K562 (cell line): ENCODE data around the gene ZBTB20. TPM values are rescaled to one million over a fixed set of nuclear protein-coding genes. Genes with fewer than 3 reads are reported as not detected.

ENCODE experiments used
- ATAC-seq: fragments of 200-7000 bp; cut with Tn5 transposase; 3 replicates; pipeline ENCODE4 v1.9.1; 2020; ENCODE audit warnings: moderate library complexity
- BruUV-seq: library from RNA; stranded (reverse); fragments of 400-500 nt; replicated peaks from 2 replicates; lab custom pipeline; 2021; lab: Mats Ljungman, UMichigan
- CTCF ChIA-PET: fragments of 300-600 bp; formaldehyde crosslinking; extraction: SDS; loops from one replicate; lab custom pipeline; 2021; ENCODE audit warnings: low intra/inter-chr PET ratio; lab: Yijun Ruan, JAX
- POLR2A ChIA-PET: fragments of 300-600, 350-650 bp; sonication (Branson Sonifier 250); formaldehyde crosslinking; extraction: SDS; loops from one replicate; lab custom pipeline; 2021; ENCODE audit warnings: antibody characterized with exemption, inconsistent platforms; lab: Yijun Ruan, JAX
- DNase-seq, 4 experiments: peaks; one replicate each; pipeline versions ENCODE4 v3.0.0 to v3.0.0-alpha.2; 2011 to 2018; ENCODE audit warnings: low spot score in 3 of 4, mixed read lengths in 3 of 4; ENCODE audit errors: extremely low read depth in 1 of 4
- FAIRE-seq: peaks from 2 replicates; lab custom pipeline; 2011; peaks lifted over from hg19 to GRCh38; lab: Jason Lieb, UNC
- H2AFZ ChIP-seq: 2 replicates; pipeline ENCODE4 v1.6.0; 2011; ENCODE audit warnings: low read depth, low read length, control low read depth, inconsistent platforms
- H3K27ac ChIP-seq: fragments of 200-600 bp; 3 replicates; pipeline ENCODE4 v1.8.0; 2011; ENCODE audit warnings: low read depth, mild to moderate bottlenecking, control low read depth, inconsistent platforms, low read length, moderate library complexity, mixed read lengths; ENCODE audit errors: extremely low read depth
- H3K27me3 ChIP-seq, 2 experiments: fragments of 300-600 bp in 1 of 2; 2 replicates in 1 of 2; 3 replicates in 1 of 2; pipeline versions ENCODE4 v1.6.0 to v1.8.0; 2011; ENCODE audit warnings: inconsistent platforms in 2 of 2, low read length in 2 of 2, mild to moderate bottlenecking in 1 of 2, mixed read lengths in 1 of 2, moderate library complexity in 1 of 2; ENCODE audit not compliant: control insufficient read depth in 2 of 2, insufficient read depth in 2 of 2
- H3K36me3 ChIP-seq: fragments of 300-600 bp; 3 replicates; pipeline ENCODE4 v1.8.0; 2011; ENCODE audit warnings: mild to moderate bottlenecking, low read length, inconsistent platforms; ENCODE audit not compliant: control insufficient read depth, insufficient read depth
- H3K4me1 ChIP-seq, 2 experiments: fragments of 200-600 bp in 1 of 2; replicated peaks in 1 of 2; 2 replicates in 1 of 2; 3 replicates in 1 of 2; pipeline versions ENCODE4 v1.5.1 to v1.8.0; 2011; ENCODE audit warnings: inconsistent platforms in 2 of 2, low read length in 2 of 2, mild to moderate bottlenecking in 1 of 2, mixed read lengths in 1 of 2, moderate library complexity in 1 of 2; ENCODE audit not compliant: control insufficient read depth in 2 of 2, insufficient read depth in 2 of 2
- H3K4me2 ChIP-seq: 2 replicates; pipeline ENCODE4 v1.6.1; 2011; ENCODE audit warnings: low read length, control low read depth, inconsistent platforms, mixed read lengths; ENCODE audit not compliant: insufficient read depth
- H3K4me3 ChIP-seq: fragments of 200-600 bp; sonication (generic), shearing (Covaris generic); 2 replicates; pipeline ENCODE4 v1.5.1; 2016; ENCODE audit warnings: control low read depth, inconsistent platforms
- H3K79me2 ChIP-seq: fragments of 200-600 bp; 3 replicates; pipeline ENCODE4 v1.8.0; 2011; ENCODE audit warnings: low read length, inconsistent platforms; ENCODE audit not compliant: control insufficient read depth, insufficient read depth
- H3K9ac ChIP-seq, 2 experiments: 2 replicates each; pipeline versions ENCODE4 v1.6.0 to v1.6.1; 2011; ENCODE audit warnings: low read depth in 2 of 2, low read length in 2 of 2, control low read depth in 1 of 2, inconsistent platforms in 1 of 2, mild to moderate bottlenecking in 1 of 2, mixed read lengths in 1 of 2; ENCODE audit not compliant: insufficient read depth in 1 of 2
- H3K9me1 ChIP-seq: one replicate; pipeline ENCODE4 v1.6.0; 2011; ENCODE audit warnings: inconsistent platforms, mild to moderate bottlenecking, low read length, moderate library complexity; ENCODE audit not compliant: control insufficient read depth, insufficient read depth
- H3K9me3 ChIP-seq: replicated peaks from 2 replicates; pipeline ENCODE4 v1.5.1; 2011; ENCODE audit warnings: low read depth, low read length, inconsistent platforms; ENCODE audit not compliant: control insufficient read depth, insufficient read depth
- H4K20me1 ChIP-seq: replicated peaks from 2 replicates; pipeline ENCODE4 v1.6.1; 2011; ENCODE audit warnings: low read length, inconsistent platforms, mixed read lengths; ENCODE audit not compliant: control insufficient read depth, insufficient read depth
- ATF7 ChIP-seq: fragments of 450-650 bp; IDR thresholded peaks from 2 replicates; pipeline ENCODE4 v1.7.1; 2014; ENCODE audit warnings: mild to moderate bottlenecking, moderate library complexity
- BDP1 ChIP-seq: IDR thresholded peaks from 3 replicates; pipeline ENCODE4 v1.6.1; 2011; ENCODE audit not compliant: insufficient read length, insufficient read depth
- CBX2 ChIP-seq: fragments of 200-600 bp; sonication (generic); IDR thresholded peaks from one replicate; pipeline ENCODE4 v1.6.1; 2012; ENCODE audit warnings: mild to moderate bottlenecking, low read length, inconsistent platforms; ENCODE audit not compliant: insufficient read depth, poor library complexity, severe bottlenecking
- CTBP1 ChIP-seq: fragments of 450-650 bp; IDR thresholded peaks from 2 replicates; pipeline ENCODE4 v1.6.1; 2016; ENCODE audit warnings: borderline replicate concordance
- FOXM1 ChIP-seq, 2 experiments: fragments of 450-650 bp in 1 of 2; sonication (generic) in 1 of 2; formaldehyde crosslinking in 1 of 2; IDR thresholded peaks; 2 replicates each; pipeline versions ENCODE4 v1.6.1 to v1.9.0; 2017 to 2022; ENCODE audit warnings: low read depth in 2 of 2, mild to moderate bottlenecking in 2 of 2, missing genetic modification reagents in 1 of 2, moderate library complexity in 1 of 2
- HSF4 ChIP-seq: fragments of 250-450 bp; sonication (Bioruptor Pico); IDR thresholded peaks from 2 replicates; pipeline ENCODE4 v2.1.2; 2022; ENCODE audit warnings: mild to moderate bottlenecking, moderate library complexity, borderline replicate concordance
- ILF3 ChIP-seq: fragments of 450-650 bp; IDR thresholded peaks from 2 replicates; pipeline ENCODE4 v1.6.1; 2018; ENCODE audit warnings: antibody characterized with exemption, mild to moderate bottlenecking, moderate library complexity, borderline replicate concordance
- KLF13 ChIP-seq: fragments of 450-650 bp; IDR thresholded peaks from 2 replicates; pipeline ENCODE4 v1.6.1; 2016; ENCODE audit warnings: missing genetic modification characterization, low read depth, mild to moderate bottlenecking, missing compliant biosample characterization, moderate library complexity, borderline replicate concordance
- RBM25 ChIP-seq: fragments of 200-400 bp; formaldehyde crosslinking; IDR thresholded peaks from 2 replicates; pipeline ENCODE4 v1.6.1; 2018; ENCODE audit warnings: low read length, low read depth, moderate library complexity; ENCODE audit not compliant: severe bottlenecking
- SETDB1 ChIP-seq: IDR thresholded peaks from one replicate; pipeline ENCODE4 v1.6.1; 2012; ENCODE audit warnings: low read length, control low read depth, inconsistent platforms
- YBX1 ChIP-seq: fragments of 450-650 bp; IDR thresholded peaks from 2 replicates; pipeline ENCODE4 v1.7.1; 2016; ENCODE audit warnings: mild to moderate bottlenecking
- ZNF324 ChIP-seq: fragments of 250-450 bp; sonication (Bioruptor Pico); IDR thresholded peaks from 2 replicates; pipeline ENCODE4 v1.4.0; 2020; ENCODE audit warnings: mild to moderate bottlenecking
- ZNF696 ChIP-seq: fragments of 250-450 bp; sonication (Bioruptor Pico); conservative IDR thresholded peaks from 2 replicates; pipeline ENCODE4 v1.4.0; 2020; ENCODE audit warnings: mild to moderate bottlenecking, moderate library complexity
- ZNF717 ChIP-seq: fragments of 250-450 bp; sonication (Bioruptor Pico); IDR thresholded peaks from 2 replicates; pipeline ENCODE4 v1.5.0; 2021
- WGBS: fragments of 100-300 bp; shearing (Covaris generic); methylation state at CpG from one replicate; pipeline ENCODE4 v1.1.6; 2016; ENCODE audit warnings: low coverage, mixed read lengths; ENCODE audit not compliant: insufficient coverage; ENCODE audit errors: missing lambda C conversion rate; 5-methylcytosine and 5-hydroxymethylcytosine counted together
- in situ Hi-C: fragments of 300-500 bp; cut with MboI; formaldehyde crosslinking; loops from 4 replicates; pipeline ENCODE4 v1.15.0; 2018; ENCODE audit warnings: inconsistent platforms, mixed read lengths
- intact Hi-C: fragments of 100-400 bp; cut with micrococcal nuclease; formaldehyde crosslinking; loops from 2 replicates; pipeline ENCODE4 v1.14.2; 2022
- polyA plus RNA-seq, 8 experiments: library from polyadenylated mRNA; depleted of rRNA in 4 of 8; stranded (reverse) in 5 of 8; unstranded in 3 of 8; fragments of >200 nt; fragmentation: Nextera tagmentation in 2 of 8; fragmentation: Illumina TruSeq in 1 of 8; extraction: Ambion mirVana in 2 of 8; extraction: Trizol in 1 of 8; gene quantifications; 2 replicates each; pipeline versions ENCODE4 v1.2.1 to v1.2.3, GENCODE V29; 2011 to 2014; ENCODE audit warnings: inconsistent platforms in 1 of 8, missing spikeins in 1 of 8
- total RNA-seq, 7 experiments: library from RNA; depleted of rRNA in 6 of 7; stranded (reverse); fragments of >200 nt in 6 of 7; fragmentation: Illumina TruSeq in 2 of 7; extraction: Trizol in 2 of 7; gene quantifications; 2 replicates each; pipeline versions ENCODE4 v1.2.1 to v1.2.3, GENCODE V29; 2011 to 2021; ENCODE audit warnings: low replicate concordance in 1 of 7
- TF ChIP-seq, protein P1 (sequence below): fragments of 200-800 bp; sonication (Bioruptor generic); IDR thresholded peaks from 2 replicates; pipeline ENCODE4 v1.6.1; 2017; ENCODE audit warnings: missing genetic modification characterization, missing compliant biosample characterization

Gene ZBTB20
- total and polyA plus RNA-seq, 9 of the 15 experiments (the other 6 are each of a cell fraction or from before 2014, with no cell fraction given) = 0.17 to 1.7 (median 0.45) TPM

GRCh38 chr3:114585687-114586086, 561.4 kb downstream of the ZBTB20 start:
- Histone ChIP-seq H3K27me3 (no peaks in the 10 kb centered on the region), H3K4me1 (no peaks in the 10 kb centered on the region), H3K9me1 (no peaks in the 10 kb centered on the region), H3K9me3 (no peaks in the 10 kb centered on the region), H3K36me3 (no peaks in the 10 kb centered on the region), H3K4me2 (no peak overlapping the region), H2AFZ (no peak overlapping the region), H3K79me2 (no peaks in the 10 kb centered on the region), H3K27ac (no peak overlapping the region), H3K4me3 (no peak overlapping the region), H3K9ac (no peak overlapping the region), H4K20me1 (no peaks in the 10 kb centered on the region)
- ChIA-PET POLR2A (no interaction called here), CTCF (no interaction called here)
- no TSS peak for BruUV-seq
- no peak for TF ChIP-seq ATF7
- no peak for TF ChIP-seq FOXM1 (IDR thresholded peaks at IDR 0.05; ENCODE audit: low read depth)
- TF ChIP-seq FOXM1 (CRISPR knock-in tag; IDR thresholded peaks at IDR 0.05; ENCODE audit: low read depth) = no peak
- no peak for TF ChIP-seq CBX2
- no peak for TF ChIP-seq HSF4 (CRISPR knock-in tag)
- no peak for TF ChIP-seq ILF3
- no peak for TF ChIP-seq RBM25
- TF ChIP-seq ZNF696 (CRISPR knock-in tag) = no peak
- TF ChIP-seq, protein P1, sequence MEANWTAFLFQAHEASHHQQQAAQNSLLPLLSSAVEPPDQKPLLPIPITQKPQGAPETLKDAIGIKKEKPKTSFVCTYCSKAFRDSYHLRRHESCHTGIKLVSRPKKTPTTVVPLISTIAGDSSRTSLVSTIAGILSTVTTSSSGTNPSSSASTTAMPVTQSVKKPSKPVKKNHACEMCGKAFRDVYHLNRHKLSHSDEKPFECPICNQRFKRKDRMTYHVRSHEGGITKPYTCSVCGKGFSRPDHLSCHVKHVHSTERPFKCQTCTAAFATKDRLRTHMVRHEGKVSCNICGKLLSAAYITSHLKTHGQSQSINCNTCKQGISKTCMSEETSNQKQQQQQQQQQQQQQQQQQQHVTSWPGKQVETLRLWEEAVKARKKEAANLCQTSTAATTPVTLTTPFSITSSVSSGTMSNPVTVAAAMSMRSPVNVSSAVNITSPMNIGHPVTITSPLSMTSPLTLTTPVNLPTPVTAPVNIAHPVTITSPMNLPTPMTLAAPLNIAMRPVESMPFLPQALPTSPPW = no peak
- TF ChIP-seq SETDB1 = no peak
- no peak for TF ChIP-seq YBX1
- no peak for TF ChIP-seq ZNF324
- TF ChIP-seq BDP1 = no peak
- no peak for TF ChIP-seq ZNF717 (CRISPR knock-in tag)
- TF ChIP-seq CTBP1 = no peak
- no peak for TF ChIP-seq KLF13 (tag)
- ATAC-seq (no peak), DNase-seq (no peak), FAIRE-seq (no peak)
- intact Hi-C loops = no loop called here
- in situ Hi-C loops = no loop called here
- 4% methylated on average over 4 of the region's 4 CpGs for whole genome bisulfite sequencing
